HG03159 (cell line): ENCODE data around the gene CDK15.

Experiments used
- ATAC-seq: cut with Tn5 transposase; IDR thresholded peaks from one replicate; pipeline ENCODE4 v1.9.1; 2021; ENCODE audit warnings: mild to moderate bottlenecking, moderate library complexity; ENCODE audit not compliant: unreplicated experiment

CDK15 gene

DNA sequence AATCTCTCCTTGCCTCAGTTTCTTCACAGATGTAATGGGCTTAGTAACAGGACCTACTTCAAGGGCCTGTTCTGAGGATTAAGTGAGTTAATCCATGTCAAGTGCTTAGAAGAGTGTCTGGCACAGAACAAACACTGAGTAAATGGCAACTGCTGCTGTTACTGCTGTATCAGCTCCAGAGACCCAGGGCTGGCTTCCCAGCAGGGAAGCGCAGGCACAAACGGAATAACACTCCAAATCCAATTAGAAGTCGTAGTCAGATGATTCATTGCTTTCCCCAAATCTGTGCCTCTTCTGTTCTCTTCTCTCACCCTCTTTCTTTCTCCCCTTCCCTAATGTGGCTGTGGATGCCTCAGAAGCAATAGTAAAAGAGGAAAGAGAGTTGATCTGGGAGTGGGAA is 126.2 kb downstream of the CDK15 start:
- no peak for ATAC-seq

DNA sequence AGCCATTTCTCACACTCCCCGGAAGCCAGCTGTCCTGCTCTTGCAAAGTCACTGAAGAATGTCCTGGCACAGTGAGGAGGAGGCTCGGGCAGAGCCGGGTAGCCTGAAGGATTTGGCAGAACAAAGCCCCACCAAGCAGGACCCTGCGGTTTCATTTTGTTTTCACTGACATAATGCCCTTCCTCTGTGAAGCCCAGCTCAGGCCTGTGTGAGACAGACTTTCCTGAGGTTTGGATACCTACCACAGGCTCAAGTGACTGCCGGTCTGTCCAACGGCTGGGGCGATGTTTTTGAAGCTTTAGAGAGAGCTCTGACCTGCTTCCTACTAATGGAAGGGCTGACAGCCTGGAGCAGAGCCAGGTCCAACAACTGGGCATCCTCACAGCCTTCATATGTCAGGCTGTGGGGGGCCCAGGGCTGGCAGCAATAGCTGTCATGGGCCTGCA is 127.5 kb downstream of the CDK15 start:
- no peak for ATAC-seq

- no peak for ATAC-seq
These were observed 130.5 kb downstream of the CDK15 start for GRCh38 chr2:201936817-201937216.

- no peak for ATAC-seq
These were observed 131.0 kb downstream of the CDK15 start for GRCh38 chr2:201937343-201937742.

DNA sequence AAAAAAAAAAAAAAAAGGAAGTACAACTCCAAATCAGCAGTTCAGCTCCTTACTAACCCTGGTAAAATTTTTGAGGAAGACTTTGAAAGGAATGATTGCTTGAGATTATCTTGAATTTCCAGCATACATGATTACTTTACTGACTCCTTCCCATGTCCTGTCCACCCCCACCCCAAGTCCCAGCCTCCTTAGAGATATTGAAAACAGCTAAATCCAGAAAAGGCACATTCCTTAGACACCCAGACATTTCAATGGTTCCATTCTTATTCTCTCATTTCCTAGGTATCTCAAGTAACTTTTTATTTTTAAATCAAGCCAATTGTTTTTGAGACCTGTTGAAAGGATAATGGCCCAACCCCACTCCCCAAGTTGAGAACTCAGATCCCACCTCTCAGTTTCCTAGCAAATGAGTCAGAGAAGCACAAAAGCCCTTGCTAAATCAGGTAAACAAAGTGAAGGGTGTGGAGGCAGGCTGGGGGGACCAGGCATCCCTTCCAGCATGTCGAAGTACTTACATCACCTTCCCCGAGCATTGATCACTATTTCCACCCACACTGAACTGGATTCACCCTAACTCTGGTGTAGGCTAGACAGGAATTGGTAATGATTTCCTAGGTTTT is 131.9 kb downstream of the CDK15 start:
- ATAC-seq = no peak

DNA sequence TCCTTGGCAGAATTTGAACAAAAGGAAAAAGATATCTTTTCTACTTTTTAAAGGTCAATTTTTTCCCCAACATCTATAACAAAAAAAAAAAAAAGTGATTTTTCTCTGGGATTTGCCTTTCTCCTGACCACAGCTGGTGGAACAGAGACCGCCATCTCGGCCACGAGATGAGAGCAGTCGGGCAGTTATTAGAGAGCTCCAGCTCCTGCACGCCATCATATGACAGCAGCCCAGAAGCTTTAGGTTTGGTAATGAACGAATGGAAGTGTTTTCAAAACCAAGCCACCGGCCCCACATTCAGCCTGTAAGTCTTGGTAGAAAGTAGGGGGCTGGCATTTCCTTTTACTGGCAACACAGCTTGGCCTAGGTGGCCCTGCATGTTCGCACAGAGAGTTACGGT is 132.4 kb downstream of the CDK15 start:
- ATAC-seq = no peak

DNA sequence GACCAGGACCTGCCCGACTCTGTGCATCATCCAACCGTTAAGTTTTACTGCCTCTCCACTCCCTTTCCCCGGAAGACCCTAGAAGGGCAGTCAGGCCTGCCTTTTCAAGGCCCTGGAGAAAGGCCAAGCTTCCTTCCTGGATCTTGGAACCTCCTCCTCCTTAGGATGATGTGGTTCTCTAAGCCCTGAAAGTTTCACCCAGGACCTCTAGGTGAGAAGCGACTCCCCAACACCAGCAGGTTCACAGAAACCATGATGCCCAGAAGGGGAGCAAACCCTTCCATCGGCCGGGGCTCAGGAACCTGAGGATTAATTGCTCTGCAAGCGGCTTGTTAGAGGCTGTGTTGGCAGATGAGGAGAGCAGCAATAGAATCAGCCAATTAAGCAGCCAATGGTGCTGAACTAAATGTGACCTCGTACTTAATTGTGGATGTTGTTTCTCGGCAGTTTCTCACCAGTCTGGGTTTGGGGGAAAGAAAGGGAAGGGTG is 133.2 kb downstream of the CDK15 start:
- no peak for ATAC-seq

DNA sequence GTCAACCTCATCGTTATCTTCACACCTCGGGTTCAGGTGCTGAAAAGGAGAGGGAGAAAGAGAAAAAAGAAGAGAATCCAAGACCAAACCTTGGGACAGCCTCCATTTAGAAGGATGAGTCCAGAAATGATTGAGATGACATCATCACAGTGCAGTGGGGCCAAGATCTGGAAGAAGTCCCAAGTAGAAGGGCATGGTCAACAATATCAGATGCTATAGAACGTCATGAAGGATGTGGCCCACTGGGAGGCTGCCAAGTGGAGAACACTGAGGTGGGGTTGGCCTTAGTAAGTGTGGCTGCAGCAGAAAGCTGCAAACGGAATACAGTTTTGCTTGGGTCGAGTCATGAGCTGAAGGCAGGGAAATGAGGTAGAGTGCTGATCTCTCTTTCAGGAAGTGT is 136.2 kb downstream of the CDK15 start:
- no peak for ATAC-seq
